Hindlimb muscle (tissue), 1 donor: ENCODE results near the gene TVP23C. TPM values are rescaled to one million over a fixed set of nuclear protein-coding genes. Genes with fewer than 3 reads are reported as not detected.
"Not testable (repeated sequence)": the region's sequence is repeated elsewhere in the genome, so short reads cannot be mapped to it uniquely, and the experiment has no call there.

ENCODE experiments used
- DNase-seq: peaks from one replicate; pipeline ENCODE4 v3.0.0-alpha.2; 2013
- polyA plus RNA-seq: library from polyadenylated mRNA; unstranded; fragments of 120-200 nt; gene quantifications from one replicate; pipeline ENCODE4 v1.2.1, GENCODE V29; 2013; ENCODE audit not compliant: insufficient read length

TVP23C gene
- polyA plus RNA-seq, 1 donor, result 11.0 TPM

DNA sequence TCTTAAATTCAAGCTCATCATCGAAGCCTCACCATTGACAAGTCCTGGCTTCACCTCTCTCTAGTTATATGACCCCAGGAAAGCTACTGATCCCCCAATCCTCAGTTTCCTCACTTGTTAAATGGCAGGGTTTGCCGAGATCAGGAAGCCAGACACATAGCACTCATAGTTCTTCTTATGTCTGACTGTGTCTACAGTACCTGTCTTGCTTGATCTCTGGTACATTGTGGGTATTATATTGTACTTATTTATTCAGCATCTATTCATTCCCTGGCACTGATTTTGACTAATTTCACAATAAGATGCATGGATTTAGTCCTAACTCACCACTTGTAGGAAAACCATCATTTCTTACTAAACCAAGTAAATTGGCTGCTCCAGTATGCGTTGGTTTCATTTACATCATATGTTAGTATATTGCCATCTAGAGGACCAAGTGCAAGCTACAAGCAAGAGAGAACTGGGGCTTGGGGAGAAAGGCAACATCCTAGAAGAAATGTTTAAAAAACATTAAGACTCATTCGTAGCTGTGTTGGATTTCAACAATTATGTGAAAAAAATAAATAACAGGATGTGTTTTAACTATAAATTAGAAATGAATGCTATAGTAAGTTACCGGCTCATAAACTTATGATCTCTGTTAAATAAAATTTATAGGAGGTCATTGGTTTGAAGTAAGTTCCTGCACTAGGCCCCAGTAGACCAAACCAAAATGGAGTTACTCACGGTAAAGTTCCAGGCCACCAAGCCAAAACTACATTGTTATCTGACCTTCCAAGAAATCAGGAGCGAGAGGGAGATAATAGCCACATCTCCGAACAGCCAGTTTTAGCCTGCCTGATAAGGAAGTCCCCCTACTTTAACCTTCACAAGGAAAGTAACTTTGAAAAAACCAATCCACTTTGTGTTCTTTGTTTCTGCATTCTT is 36.7 kb downstream of the TVP23C start:
- peak; percentile 22 for DNase-seq

DNA sequence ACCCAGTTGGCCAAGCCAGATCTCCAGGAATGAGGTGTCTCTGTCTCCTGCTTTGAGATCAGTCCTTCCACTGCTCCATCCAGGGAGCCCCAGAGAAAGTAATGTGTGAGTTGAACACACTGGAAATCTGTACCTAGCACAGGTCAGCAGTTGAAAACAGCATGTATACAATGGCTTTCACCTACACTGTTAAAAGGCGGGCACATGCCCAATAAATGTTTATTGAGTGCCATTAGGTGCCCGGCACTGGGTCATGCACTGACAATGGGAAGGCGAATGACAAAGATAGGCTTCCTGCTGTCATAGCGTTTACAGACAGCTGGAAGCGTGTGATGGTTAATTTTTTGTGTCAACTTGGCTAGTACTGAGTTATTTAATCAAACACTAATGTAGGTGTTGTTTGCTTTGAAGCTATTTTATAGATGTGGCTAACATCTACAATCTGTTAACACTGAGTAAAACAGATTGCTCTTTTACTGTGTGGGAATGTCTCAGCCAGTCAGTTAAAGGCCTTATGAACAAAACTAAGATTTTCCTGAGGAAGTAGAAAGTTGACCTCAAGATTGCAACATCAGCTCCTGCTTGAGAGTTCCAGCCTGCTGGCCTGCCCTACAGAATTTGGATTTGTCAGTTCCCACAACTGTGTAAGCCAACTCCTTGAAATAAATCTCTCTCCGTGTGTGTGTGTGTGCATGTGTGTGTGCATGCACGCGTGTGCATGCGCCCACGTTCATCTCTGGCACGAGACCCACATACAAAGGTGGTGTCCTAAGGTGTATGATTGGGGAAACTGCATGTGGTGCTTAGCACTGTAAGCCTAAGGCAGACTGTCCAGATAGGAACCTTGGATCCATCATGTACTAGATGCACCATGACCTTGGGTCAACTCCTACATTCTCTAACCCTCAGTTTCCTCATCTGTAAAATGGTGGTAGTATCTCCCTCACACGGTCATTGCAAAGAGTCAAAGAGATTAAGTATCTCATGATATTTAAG is 38.0 kb downstream of the TVP23C start:
- DNase-seq, result not testable (repeated sequence)

- no peak for DNase-seq
These were observed 47.1 kb downstream of the TVP23C start for GRCh38 chr17:15516150-15516549.

GRCh38 chr17:15514469-15514868 is 48.8 kb downstream of the TVP23C start:
- no peak for DNase-seq

DNA sequence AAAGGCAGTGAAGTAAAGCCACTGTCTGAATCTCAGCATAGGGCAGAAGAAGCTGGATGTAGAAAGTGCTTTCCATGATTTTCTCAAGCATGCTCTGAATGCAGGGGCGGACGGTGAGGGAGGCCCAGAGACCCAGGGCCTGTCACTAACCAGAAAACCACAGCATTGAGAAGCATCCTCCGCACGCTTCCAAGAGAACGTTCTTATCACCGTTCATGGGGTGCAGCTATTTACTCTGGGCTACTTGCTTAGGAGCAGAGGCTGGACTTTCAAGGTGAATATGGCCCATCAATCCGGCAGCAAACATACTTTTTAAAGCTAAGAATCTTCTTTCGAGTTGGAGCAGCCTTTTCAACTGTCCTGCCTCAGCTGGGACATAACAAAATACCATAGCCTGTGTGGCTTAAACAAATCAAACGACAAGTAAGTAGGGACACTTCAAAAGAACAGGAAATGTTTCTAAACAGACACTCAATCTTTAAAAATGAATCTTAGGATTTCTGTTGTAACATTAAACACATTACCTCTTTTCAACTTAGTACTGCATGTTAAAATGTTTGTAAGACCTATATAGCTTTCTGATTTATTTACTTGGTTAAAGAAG is 49.3 kb downstream of the TVP23C start:
- no peak for DNase-seq

DNA sequence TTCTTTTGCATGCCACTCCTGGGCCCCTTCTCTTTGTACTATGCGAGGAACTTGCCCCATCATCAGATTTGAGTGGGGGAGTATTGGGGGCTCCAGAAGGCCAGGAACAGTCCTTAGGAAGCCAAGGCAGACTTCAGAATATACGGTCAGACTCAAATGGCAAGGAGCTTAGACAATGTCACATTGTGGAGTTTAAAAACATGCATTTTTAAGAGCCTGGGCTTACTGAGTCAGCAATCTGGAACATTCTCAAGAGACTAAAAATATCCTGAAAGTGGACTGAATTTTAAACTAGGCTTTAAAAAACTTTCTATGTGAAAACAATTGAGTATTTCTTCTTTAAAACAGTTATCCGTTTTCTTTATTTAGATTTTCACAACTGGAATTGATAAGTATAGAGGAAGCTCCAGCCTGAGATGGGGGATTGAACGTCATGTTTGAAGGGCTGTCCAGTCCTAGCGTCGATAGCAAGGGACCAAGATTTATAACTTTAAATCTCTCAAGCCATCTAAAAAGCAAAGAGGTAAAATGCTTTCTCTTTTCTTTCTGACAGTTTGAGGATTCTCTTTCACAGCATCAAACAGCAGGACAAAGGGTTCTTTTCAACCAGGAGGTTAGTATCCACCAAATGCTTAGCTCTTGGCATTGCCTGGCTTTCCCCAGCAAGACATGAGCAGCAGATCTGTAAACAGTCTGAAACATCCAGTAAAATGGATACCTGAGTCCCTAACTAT is 50.1 kb downstream of the TVP23C start:
- no peak for DNase-seq

DNA sequence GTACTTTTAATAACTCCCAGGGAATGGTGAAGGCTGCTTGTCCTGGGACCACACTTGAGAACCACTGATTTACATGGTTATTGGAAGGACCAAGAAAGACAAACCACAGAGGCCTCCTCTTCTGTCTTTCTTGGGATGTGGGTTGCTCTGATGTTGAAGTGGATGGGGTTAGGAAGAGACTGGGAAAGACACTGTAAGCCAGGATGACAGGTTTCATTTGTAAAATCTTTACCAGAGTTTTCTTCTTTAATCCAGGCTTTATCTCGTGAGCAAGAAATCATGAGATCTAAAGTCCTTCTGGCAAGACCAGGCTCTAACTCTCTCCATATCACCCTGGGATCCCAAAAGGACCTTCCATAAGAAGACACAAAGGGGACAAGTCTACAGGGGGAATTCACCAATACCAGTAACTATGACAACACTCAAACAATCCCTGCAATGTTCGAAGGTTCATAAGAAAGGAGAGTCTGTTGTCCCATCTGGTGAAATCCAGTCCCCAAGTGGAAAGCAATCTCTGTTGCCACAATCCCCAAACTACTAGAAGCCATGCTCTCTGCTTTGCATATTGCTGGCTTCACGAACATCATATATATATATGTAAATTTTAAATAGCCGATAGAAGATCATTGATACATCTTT is 51.1 kb downstream of the TVP23C start:
- no peak for DNase-seq

DNA sequence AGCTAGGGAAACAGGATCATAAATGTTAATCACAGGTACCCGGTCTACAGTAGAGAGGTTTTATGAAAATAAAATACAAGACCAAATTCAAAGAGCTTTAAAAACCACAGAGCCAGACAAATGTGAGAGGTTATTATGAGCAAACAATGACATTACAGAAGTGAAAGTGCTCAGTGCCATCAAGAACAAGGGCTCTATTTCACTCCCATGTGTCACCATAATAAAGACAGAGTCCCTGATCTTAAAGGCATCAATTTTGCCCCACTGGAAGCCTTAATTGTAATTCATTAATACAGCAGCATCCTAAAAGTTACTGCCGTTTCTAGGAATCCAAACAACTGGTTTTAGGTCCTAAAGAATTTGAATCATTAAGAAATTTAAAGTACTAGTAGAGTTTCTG is 52.1 kb downstream of the TVP23C start:
- no peak for DNase-seq

- no peak for DNase-seq
These were observed 52.9 kb downstream of the TVP23C start for GRCh38 chr17:15510361-15510760.

- no peak for DNase-seq
These were observed 54.2 kb downstream of the TVP23C start for GRCh38 chr17:15509095-15509494.

DNA sequence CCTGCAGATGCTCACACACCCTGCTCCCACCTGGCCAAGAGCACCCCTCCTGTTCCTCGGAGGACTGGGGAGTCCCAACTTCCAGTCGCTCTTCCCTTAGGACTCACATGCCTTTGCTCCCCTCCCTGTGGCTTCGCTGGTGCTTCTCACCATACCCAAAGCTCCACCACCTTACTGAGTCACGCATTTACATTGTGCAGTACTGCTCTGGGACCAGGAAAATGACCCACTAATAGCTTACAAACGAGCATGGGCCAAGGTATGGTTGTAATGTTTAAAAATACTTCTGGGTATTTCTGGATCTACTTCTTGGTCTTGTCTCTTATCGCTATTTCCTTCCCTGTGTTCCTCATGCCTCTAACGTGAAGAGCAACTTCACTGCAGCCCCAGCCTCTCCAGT is 54.8 kb downstream of the TVP23C start:
- no peak for DNase-seq

GRCh38 chr17:15507896-15508295 is 55.4 kb downstream of the TVP23C start:
- DNase-seq, result no peak

- no peak for DNase-seq
These were observed 56.3 kb downstream of the TVP23C start for GRCh38 chr17:15507001-15507400.

- DNase-seq, result not testable (repeated sequence)
These were observed 57.6 kb downstream of the TVP23C start for GRCh38 chr17:15505708-15506107.

- DNase-seq, result no peak
These were observed 59.6 kb downstream of the TVP23C start for GRCh38 chr17:15503731-15504130.

DNA sequence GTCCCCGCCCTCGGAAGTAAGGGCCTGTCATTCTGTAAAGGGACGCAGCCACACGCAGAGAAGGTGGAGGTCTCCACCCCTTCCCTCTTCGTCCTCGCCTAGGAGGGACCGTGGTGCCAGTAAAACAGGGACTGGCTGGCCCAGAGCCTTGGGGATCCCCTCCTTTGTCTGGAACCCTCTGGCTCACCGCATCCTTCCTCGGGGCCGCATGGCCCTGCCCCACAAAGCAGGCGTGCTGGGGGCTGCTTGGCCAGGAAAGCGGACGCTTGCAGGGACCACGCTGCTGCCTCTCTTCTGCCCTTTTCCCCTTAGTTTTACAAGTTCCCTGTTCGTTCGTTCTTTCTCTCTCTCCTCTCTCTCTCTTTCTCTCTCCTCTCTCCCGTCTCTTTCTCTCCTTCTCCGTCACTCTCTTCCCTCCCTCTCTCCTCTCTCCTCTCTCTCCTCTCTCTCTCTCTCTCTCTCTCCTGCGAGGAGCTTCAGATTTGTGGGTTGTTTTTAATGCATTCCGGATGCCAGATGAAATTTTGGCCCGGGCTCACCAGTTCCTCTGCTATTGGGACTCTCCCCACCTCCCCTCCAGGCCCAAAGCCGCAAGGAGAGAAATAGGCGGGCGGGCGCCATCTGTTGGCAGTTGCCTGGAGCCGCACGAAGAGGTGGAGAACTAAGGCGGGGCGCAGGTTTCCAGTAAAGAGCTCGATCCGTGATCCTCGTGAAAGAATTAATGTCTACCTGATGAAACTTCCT is 60.7 kb downstream of the TVP23C start:
- DNase-seq, result peak; percentile 92

- DNase-seq, result no peak
These were observed 61.5 kb downstream of the TVP23C start for GRCh38 chr17:15501793-15502192.

DNA sequence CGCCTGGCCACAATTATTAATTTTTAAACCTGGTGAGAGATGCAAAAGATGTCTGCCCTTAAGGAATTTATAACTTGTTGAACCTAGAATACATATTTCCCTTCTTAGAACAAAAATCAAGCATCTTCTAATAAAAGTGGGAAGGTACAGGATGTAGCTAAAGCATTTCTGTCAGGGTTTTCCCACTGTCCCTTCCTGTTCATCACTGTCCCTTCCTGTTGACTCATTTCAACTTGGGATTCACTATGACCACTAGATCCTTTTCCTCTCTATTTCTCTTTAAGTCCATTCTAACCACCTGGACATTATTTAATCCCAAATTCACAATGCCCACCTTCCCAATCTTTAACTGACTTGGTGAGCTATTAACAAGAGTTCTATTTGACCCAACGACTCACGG is 62.0 kb downstream of the TVP23C start:
- DNase-seq, result no peak

DNA sequence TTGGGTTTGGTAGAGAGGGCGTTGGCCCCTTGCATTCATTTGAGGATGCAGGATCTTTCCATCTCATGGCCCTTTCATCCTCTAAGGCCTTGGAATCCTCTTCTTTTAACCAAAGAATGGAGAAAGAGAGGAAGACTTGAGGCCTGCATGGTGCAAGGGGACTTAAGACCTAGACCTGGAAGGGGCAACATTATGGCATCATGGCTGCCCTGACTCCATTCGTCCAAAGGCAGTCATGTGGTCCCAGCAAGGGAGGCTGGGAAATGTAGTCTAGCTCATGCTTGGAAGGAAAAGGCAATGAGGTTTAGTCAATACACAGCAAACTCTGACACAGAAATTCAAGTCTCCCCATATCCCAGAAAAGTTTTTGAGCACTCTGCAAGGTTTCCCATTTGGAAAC is 65.2 kb downstream of the TVP23C start:
- DNase-seq, result no peak

DNA sequence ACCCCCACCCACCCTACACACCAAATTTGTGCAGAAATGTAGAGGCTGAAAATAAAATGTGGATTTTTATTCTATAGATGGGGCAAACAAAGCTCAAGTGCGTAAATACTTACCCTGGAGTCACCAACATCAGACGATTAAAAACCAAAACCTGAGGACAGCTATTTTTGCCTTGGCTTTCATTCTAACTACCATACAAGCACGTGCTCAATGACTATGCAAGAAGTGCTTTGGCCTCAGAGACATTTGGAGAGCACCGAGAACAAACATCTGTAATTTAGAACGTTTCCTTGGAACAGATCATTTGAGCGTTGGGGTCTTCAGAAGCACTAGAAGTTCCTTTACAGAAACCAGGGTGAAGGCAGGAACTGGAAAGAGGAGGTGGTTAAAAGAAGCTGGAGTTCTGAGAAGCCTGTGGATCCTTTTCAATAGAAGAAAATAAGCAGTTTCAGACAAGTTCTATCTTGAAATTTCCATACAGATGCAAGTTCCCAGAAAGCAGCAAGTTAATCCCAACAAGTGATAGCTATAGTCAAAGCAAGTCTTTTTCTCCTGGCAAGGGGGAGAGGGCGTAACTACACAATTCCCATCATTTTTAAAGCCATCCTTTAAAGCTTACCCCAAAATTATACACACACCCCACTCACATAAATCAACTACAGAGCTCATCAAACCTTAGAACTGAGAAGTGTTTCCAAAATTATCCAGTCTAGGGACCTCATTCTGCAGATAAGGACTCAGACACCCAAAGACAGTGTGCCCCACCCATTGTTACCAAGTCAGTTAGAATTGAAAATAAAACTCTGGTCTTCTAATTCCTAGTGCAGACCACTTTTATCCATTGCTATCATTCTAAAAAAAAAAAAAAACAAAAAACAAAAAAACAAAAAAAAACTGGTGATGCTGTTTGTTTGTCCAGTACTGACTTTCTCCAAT is 66.3 kb downstream of the TVP23C start:
- no peak for DNase-seq
